ENCODE data around the gene MYH6. TPM values are rescaled to one million over a fixed set of nuclear protein-coding genes. Genes with fewer than 3 reads are reported as not detected.
"Not testable (repeated sequence)": the region's sequence is repeated elsewhere in the genome, so short reads cannot be mapped to it uniquely, and the experiment has no call there.

MYH6 gene
- total RNA-seq: not detected

DNA sequence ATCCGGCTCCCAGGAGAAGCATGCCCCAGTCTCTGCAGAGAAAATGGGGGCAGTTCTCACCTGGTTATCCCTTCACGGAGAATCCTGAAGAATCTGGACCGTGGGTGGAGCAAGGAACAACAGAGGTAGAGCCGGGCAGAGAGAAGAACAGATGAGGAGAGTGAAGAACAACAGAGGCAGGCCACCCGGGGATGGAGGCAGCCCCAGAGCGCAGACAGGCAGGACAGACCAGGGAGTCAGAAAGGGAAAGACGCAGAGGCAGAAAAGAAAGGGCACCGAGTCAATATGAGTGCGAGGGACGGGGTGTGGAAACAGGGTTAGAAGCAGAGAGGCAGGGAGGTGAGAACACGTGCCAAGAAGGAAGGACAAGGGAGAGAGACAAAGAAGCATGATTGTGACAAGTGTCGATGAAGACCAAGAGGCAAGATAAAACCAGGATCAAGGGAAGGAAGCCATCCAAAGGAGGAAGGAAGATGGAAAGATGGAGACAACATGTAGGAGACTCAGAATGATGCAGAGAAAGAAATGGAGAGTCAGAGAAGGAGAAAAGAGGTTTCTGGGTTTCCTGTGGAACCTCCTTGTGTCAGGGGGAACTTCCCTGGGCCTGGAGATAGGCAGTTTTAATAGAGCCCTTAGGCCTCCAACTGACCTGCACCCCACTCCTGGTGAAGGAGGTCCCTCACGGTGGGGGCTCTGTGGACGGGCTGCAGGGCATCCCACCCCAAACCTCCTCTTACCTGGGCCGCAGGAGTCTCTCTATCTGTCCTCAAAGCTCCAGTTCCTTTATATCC is at the start of gene MYH6:
Gene MYH6, minus strand, starts transcription at position 758 of the 791 bp plus-strand sequence. CDS start 1,050 bp downstream, outside the sequence.
- Histone ChIP-seq H3K27ac (no peak within 1 kb of the TSS), H3K4me3 (no peak within 1 kb of the TSS), H3K9me3 (no peaks in the 10 kb centered on the region), H3K27me3 (no peaks in the 10 kb centered on the region), H3K4me1 (no peaks in the 10 kb centered on the region), H3K36me3 (no peaks in the 10 kb centered on the region)
- 76% methylated on average over 14 to 15 of the region's 15 CpGs for WGBS, 2 donors
- DNase-seq: no peak
- no peak for ATAC-seq (ENCODE audit: low FRiP score in 2 of 2)
- no peak for TF ChIP-seq POLR2A (IDR thresholded peaks at IDR 0.05)
- TF ChIP-seq, protein P1, sequence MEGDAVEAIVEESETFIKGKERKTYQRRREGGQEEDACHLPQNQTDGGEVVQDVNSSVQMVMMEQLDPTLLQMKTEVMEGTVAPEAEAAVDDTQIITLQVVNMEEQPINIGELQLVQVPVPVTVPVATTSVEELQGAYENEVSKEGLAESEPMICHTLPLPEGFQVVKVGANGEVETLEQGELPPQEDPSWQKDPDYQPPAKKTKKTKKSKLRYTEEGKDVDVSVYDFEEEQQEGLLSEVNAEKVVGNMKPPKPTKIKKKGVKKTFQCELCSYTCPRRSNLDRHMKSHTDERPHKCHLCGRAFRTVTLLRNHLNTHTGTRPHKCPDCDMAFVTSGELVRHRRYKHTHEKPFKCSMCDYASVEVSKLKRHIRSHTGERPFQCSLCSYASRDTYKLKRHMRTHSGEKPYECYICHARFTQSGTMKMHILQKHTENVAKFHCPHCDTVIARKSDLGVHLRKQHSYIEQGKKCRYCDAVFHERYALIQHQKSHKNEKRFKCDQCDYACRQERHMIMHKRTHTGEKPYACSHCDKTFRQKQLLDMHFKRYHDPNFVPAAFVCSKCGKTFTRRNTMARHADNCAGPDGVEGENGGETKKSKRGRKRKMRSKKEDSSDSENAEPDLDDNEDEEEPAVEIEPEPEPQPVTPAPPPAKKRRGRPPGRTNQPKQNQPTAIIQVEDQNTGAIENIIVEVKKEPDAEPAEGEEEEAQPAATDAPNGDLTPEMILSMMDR (IDR thresholded peaks at IDR 0.05): no peak
- no peak for TF ChIP-seq EP300 (IDR thresholded peaks at IDR 0.05)
- TF ChIP-seq POLR2AphosphoS5 (IDR thresholded peaks at IDR 0.05): no peak

DNA sequence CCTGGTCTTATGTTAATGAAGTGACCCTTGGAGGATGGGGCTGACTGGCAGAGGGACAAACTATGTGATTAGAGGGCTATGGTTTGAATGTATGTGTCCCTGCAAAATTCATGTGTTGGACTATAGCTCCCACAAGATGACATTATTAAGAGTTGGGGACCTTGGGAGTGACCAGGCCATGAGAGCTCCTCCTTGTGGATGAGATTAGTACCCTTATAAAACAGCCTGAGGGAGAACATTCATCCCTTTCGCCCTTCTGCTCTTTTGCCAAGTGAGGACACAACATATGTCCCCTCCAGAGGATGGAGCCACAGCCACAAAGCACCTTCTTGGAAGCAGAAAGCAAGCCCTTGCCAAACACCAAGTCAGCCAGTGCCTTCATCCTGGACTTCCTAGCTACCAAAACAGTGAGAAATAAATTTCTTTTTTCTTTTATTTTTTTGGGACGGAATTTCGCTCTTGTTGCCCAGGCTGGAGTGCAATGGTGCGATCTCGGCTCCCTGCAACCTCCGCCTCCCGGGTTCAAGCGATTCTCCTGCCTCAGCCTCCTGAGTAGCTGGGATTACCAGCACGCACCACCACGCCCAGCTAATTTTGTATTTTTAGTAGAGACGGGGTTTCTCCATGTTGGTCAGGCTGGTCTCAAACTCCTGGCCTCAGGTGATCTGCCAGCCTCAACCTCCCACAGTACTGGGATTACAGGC is 49.0 kb upstream of the MYH6 start:
- 92 to 96% methylated on average over 11 of the region's 11 CpGs for whole genome bisulfite sequencing, 2 donors
- H3K4me1 ChIP-seq; H3K9me3 ChIP-seq; ATAC-seq (ENCODE audit: low FRiP score in 2 of 2); DNase-seq; H3K27me3 ChIP-seq; H3K36me3 ChIP-seq; H3K4me3 ChIP-seq; H3K27ac ChIP-seq: not testable (repeated sequence)

DNA sequence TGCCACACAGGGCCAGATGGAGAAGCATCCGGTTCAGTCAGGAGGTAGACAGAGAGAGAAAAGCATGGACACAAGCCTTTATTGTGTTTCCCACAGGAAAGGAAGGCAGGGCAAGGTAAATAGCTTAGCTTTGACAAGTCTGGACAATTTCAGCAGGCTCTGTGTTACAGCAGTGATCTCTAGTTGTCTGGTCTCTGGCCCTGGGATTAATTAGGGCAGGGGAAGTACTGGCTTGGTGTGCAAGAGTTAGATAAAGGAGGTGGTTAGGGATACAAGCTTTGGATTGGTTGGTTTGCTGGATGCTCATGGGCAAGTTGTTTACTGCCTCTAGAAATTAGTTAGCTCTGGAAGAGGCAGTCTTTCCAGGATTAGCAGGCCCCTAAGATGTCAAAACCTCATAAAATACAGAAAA is 46.4 kb upstream of the MYH6 start:
- Histone ChIP-seq H3K36me3 (no peaks in the 10 kb centered on the region), H3K9me3 (no peaks in the 10 kb centered on the region), H3K4me3 (no peak overlapping the region), H3K27ac (no peak overlapping the region), H3K27me3 (no peaks in the 10 kb centered on the region), H3K4me1 (no peaks in the 10 kb centered on the region)
- DNase-seq (no peak), ATAC-seq (ENCODE audit: low FRiP score in 2 of 2) (no peak)
- 26 to 37% methylated on average over 1 of the region's 1 CpG for WGBS, 2 donors
- no peak for TF ChIP-seq POLR2AphosphoS5 (IDR thresholded peaks at IDR 0.05)

DNA sequence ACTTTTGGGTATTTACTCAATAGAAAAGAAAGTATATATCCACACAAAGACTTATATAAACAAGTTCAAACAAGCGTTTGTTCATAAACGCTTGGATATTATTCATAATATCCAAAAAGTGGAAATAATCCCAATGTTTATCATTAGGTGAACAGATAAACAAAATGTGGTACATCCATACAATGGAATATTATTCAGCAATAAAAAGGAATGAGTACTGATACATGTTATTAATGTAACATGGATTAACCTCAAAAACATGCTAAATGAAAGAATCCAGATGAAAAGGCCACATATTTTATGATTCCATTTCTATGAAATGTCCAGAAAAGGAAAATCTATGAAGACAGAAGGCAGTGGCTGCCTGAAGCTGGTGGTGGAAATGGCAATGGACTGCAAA is 44.2 kb upstream of the MYH6 start:
- H3K4me3 ChIP-seq: no peak overlapping the region
- no peaks in the 10 kb centered on the region for H3K9me3 ChIP-seq
- no peaks in the 10 kb centered on the region for H3K27me3 ChIP-seq
- 85 to 88% methylated on average over 2 of the region's 2 CpGs for WGBS, 2 donors
- H3K4me1 ChIP-seq: no peaks in the 10 kb centered on the region
- no peak for ATAC-seq (ENCODE audit: low FRiP score in 2 of 2)
- no peaks in the 10 kb centered on the region for H3K36me3 ChIP-seq
- TF ChIP-seq POLR2A (IDR thresholded peaks at IDR 0.05) (no peak), POLR2AphosphoS5 (IDR thresholded peaks at IDR 0.05) (no peak), EP300 (IDR thresholded peaks at IDR 0.05) (no peak)
- TF ChIP-seq, protein P1 (IDR thresholded peaks at IDR 0.05): no peak
- DNase-seq: no peak
- no peak overlapping the region for H3K27ac ChIP-seq

DNA sequence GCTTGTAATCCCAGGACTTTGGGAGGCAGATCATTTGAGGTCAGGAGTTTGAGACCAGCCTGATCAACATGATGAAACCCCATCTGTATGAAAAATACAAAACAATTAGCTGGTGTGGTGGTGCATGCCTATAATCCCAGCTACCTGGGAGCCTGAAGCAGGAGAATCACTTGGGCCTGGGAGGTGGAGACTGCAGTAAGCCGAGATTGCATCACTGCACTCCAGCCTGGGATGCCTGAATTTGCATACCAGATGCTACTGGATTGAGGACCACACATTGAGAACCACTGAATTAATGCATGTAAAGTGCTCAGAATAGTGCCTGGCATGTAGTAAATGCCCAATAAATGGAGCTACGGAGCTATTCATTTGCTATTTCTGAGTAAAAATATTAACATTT is 42.3 kb upstream of the MYH6 start:
- ATAC-seq (ENCODE audit: low FRiP score in 2 of 2) (no peak), DNase-seq (no peak)
- no peak overlapping the region for H3K4me3 ChIP-seq
- H3K27ac ChIP-seq: no peak overlapping the region
- H3K9me3 ChIP-seq: no peaks in the 10 kb centered on the region
- TF ChIP-seq EP300 (IDR thresholded peaks at IDR 0.05) (no peak), POLR2A (IDR thresholded peaks at IDR 0.05) (no peak), POLR2AphosphoS5 (IDR thresholded peaks at IDR 0.05) (no peak)
- TF ChIP-seq, protein P1 (IDR thresholded peaks at IDR 0.05): no peak
- WGBS, 2 donors: 67 to 81% methylated on average over 2 of the region's 2 CpGs
- H3K4me1 ChIP-seq: no peaks in the 10 kb centered on the region
- no peaks in the 10 kb centered on the region for H3K27me3 ChIP-seq
- no peaks in the 10 kb centered on the region for H3K36me3 ChIP-seq

Measured in upper lobe of left lung (tissue), 6 donors.